H1 (cell line): ENCODE results near the gene WDR12. TPM values are rescaled to one million over a fixed set of nuclear protein-coding genes. Genes with fewer than 3 reads are reported as not detected.

Experiments
- CBX5 ChIP-seq: fragments of 300-800, 300-1000 bp; sonication (generic); IDR thresholded peaks from 2 replicates; pipeline ENCODE4 v1.7.1; 2016; ENCODE audit warnings: antibody characterized with exemption, low read length, low read depth
- CEBPB ChIP-seq: IDR thresholded peaks from 2 replicates; pipeline ENCODE4 v1.6.1; 2012; ENCODE audit warnings: low read depth, low read length
- CTBP2 ChIP-seq: IDR thresholded peaks from 2 replicates; pipeline ENCODE4 v1.7.0; 2011; ENCODE audit warnings: borderline replicate concordance, mild to moderate bottlenecking, moderate library complexity, mixed read lengths, low read length; ENCODE audit not compliant: insufficient read depth, insufficient read length
- EZH2 ChIP-seq: fragments of 200-600 bp; sonication (generic); IDR thresholded peaks from 2 replicates; pipeline ENCODE4 v1.7.1; 2012; ENCODE audit warnings: low read depth, mild to moderate bottlenecking, moderate library complexity, low read length, inconsistent platforms; ENCODE audit not compliant: severe bottlenecking
- GABPA ChIP-seq: IDR thresholded peaks from 2 replicates; pipeline ENCODE4 v1.6.1; 2011; ENCODE audit warnings: mild to moderate bottlenecking, low read length, moderate library complexity, borderline replicate concordance; ENCODE audit not compliant: insufficient read depth
- HDAC2 ChIP-seq, 2 experiments: fragments of 300-600 bp in 1 of 2; sonication (generic) in 1 of 2; IDR thresholded peaks; 2 replicates each; pipeline ENCODE4 v1.6.1; 2011 to 2012; ENCODE audit warnings: low read depth in 2 of 2, low read length in 2 of 2, mild to moderate bottlenecking in 2 of 2, moderate library complexity in 2 of 2, borderline replicate concordance in 1 of 2, inconsistent platforms in 1 of 2
- JUND ChIP-seq: IDR thresholded peaks from 2 replicates; pipeline ENCODE4 v1.6.1; 2011; ENCODE audit warnings: mild to moderate bottlenecking, improper control_type of control experiment, low read length
- KDM4A ChIP-seq: IDR thresholded peaks from one replicate; pipeline ENCODE4 v1.7.1; 2012; ENCODE audit warnings: low read depth, mild to moderate bottlenecking, moderate library complexity, low read length, inconsistent platforms; ENCODE audit not compliant: severe bottlenecking
- MAFK ChIP-seq: IDR thresholded peaks from 2 replicates; pipeline ENCODE4 v1.6.1; 2012; ENCODE audit warnings: low read depth, mild to moderate bottlenecking, improper control_type of control experiment, low read length
- NANOG ChIP-seq: IDR thresholded peaks from 2 replicates; pipeline ENCODE4 v1.6.1; 2011; ENCODE audit warnings: low read length, low read depth, mild to moderate bottlenecking, inconsistent platforms; ENCODE audit not compliant: insufficient read depth, poor library complexity, severe bottlenecking
- PHF8 ChIP-seq: fragments of 200-600 bp; sonication (generic); conservative IDR thresholded peaks from 2 replicates; pipeline ENCODE4 v1.7.1; 2012; ENCODE audit warnings: low read depth, mild to moderate bottlenecking, inconsistent platforms, low read length, moderate library complexity
- RNF2 ChIP-seq: fragments of 200-900, 300-1000 bp; sonication (generic); IDR thresholded peaks from 2 replicates; pipeline ENCODE4 v1.7.1; 2016; ENCODE audit warnings: borderline replicate concordance, low read depth, mild to moderate bottlenecking, antibody characterized with exemption, low read length; ENCODE audit not compliant: poor library complexity, severe bottlenecking; ENCODE audit errors: missing control alignments
- SIN3A ChIP-seq, 2 experiments: IDR thresholded peaks in 1 of 2; conservative IDR thresholded peaks in 1 of 2; 2 replicates each; pipeline ENCODE4 v1.6.1; 2011 to 2012; ENCODE audit warnings: low read length in 2 of 2, improper control_type of control experiment in 1 of 2, low read depth in 1 of 2, mild to moderate bottlenecking in 1 of 2
- SIX5 ChIP-seq: IDR thresholded peaks from 2 replicates; pipeline ENCODE4 v1.6.1; 2011; ENCODE audit warnings: mild to moderate bottlenecking, low read depth, low read length
- TCF12 ChIP-seq: IDR thresholded peaks from 2 replicates; pipeline ENCODE4 v1.6.1; 2011; ENCODE audit warnings: low read depth, mild to moderate bottlenecking, low read length
- ZNF274 ChIP-seq: IDR thresholded peaks from 2 replicates; pipeline ENCODE4 v1.7.0; 2012; ENCODE audit warnings: low read length, borderline replicate concordance; ENCODE audit errors: extremely low read depth
- polyA plus RNA-seq, 7 experiments: library from polyadenylated mRNA; depleted of rRNA in 3 of 7; stranded (reverse) in 5 of 7; unstranded in 2 of 7; fragments of >200 nt in 5 of 7; fragments of 200-250 nt in 2 of 7; gene quantifications; 1 replicate in 5 of 7; 2 replicates in 1 of 7; 4 replicates in 1 of 7; pipeline versions ENCODE4 v1.2.1 to v1.2.3, GENCODE V29; 2011 to 2013; ENCODE audit warnings: missing spikeins in 2 of 7, mixed read lengths in 2 of 7
- total RNA-seq: library from RNA; stranded (reverse); fragmentation: NEBNext Ultra II Directional; extraction: Animal tissue kit (Norgen Biotek cat#: 25700); gene quantifications from 2 replicates; pipeline ENCODE4 v1.2.1, GENCODE V29; 2021
- TF ChIP-seq, protein P1 (sequence below): IDR thresholded peaks from 2 replicates; pipeline ENCODE4 v1.6.1; 2011; ENCODE audit warnings: low read depth, mild to moderate bottlenecking, low read length; ENCODE audit not compliant: insufficient read depth
- TF ChIP-seq, protein P2 (sequence below): IDR thresholded peaks from 2 replicates; pipeline ENCODE4 v1.6.1; 2011; ENCODE audit warnings: low read length, improper control_type of control experiment

WDR12 gene
- total and polyA plus RNA-seq, 2 of the 8 experiments (the other 6 are each of a cell fraction or from before 2014, with no cell fraction given), result 25.0 to 183 TPM

DNA sequence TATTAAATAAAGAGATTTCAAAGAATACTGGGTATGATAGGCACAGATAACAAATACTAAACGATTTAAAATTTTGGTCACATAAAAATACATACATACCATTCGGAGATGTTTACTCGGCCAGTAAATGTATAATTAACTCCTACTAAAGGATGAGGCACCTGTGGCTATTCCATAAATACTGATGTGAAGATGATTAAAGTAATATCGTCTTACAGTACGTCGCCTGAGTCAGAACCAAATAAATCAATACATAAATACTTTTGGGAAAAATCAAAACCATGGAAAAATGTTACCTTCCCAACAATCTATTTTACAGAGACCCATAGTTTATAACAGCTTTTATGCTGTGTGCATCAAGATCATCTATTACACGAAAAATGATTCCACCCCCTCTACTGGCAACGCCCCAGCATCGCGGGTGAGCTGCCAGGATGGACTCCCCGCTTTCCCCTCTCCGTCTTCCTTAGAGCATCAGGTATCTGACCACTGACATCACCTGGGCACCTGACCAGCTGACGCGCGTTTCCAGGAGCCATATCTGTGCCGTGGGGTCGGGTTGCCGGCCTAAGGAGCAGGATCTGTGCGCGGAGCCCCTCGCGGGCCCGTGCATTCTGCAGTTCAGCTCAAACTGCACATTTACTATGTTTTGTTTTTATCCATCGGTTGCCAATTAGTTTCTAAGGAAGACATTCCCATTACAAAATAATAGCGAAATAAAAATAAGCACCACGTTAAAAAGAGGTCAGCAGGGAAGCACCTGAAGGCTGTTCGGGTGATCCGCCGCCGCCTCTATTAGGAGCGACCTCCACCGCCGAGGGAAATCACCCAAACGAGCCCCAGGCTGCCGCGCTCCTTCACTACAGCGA, 40.8 kb downstream of the WDR12 start (continued):
- TF ChIP-seq SIX5 (no peak), CBX5 (no peak), KDM4A (no peak), JUND (peak; percentile 32; the same call in 1 of the 2 replicates), CTBP2 (no peak), MAFK (no peak), GABPA (no peak), RNF2 (no peak), NANOG (no peak), TCF12 (no peak), SIN3A (conservative IDR thresholded peaks at IDR 0.05 in 1 of 2, IDR thresholded peaks at IDR 0.05 in 1 of 2; ENCODE audit: low read depth in 1 of 2, low read length in 2 of 2) (peak; percentile 31 to 70; a peak in 2 of 4 replicates), HDAC2 (IDR thresholded peaks at IDR 0.05; ENCODE audit: borderline replicate concordance in 1 of 2, low read depth in 2 of 2, low read length in 2 of 2) (no peak; a peak in 1 of 4 replicates), ZNF274 (no peak), PHF8 (no peak), EZH2 (no peak), CEBPB (no peak)
- TF ChIP-seq, protein P1, sequence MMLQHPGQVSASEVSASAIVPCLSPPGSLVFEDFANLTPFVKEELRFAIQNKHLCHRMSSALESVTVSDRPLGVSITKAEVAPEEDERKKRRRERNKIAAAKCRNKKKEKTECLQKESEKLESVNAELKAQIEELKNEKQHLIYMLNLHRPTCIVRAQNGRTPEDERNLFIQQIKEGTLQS, result peak; percentile 63; the same call in 1 of the 2 replicates
- TF ChIP-seq, protein P2, sequence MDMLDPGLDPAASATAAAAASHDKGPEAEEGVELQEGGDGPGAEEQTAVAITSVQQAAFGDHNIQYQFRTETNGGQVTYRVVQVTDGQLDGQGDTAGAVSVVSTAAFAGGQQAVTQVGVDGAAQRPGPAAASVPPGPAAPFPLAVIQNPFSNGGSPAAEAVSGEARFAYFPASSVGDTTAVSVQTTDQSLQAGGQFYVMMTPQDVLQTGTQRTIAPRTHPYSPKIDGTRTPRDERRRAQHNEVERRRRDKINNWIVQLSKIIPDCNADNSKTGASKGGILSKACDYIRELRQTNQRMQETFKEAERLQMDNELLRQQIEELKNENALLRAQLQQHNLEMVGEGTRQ, result peak; percentile 86
